Thoracic aorta (tissue), 2 donors: ENCODE measurements around the gene EIF6. TPM values are rescaled to one million over a fixed set of nuclear protein-coding genes. Genes with fewer than 3 reads are reported as not detected.
"Not testable (repeated sequence)": the region's sequence is repeated elsewhere in the genome, so short reads cannot be mapped to it uniquely, and the experiment has no call there.

Source experiments
- ATAC-seq: fragments of 150-250 bp; one replicate; pipeline ENCODE4 v1.8.0; 2017; ENCODE audit warnings: low read depth; ENCODE audit not compliant: insufficient number of reproducible peaks, low FRiP score
- DNase-seq: peaks from one replicate; pipeline ENCODE4 v3.0.0-alpha.2; 2020; ENCODE audit warnings: low spot score
- H3K27ac ChIP-seq, 2 donors: fragments of 200-600 bp; sonication (generic); 1 replicate in 1 of 2; 2 replicates in 1 of 2; pipeline ENCODE4 v1.5.1; 2016; ENCODE audit warnings: mild to moderate bottlenecking in 2 of 2, moderate library complexity in 2 of 2
- H3K27me3 ChIP-seq: fragments of 200-600 bp; sonication (generic); replicated peaks from 2 replicates; pipeline ENCODE4 v1.6.0; 2016; ENCODE audit warnings: mild to moderate bottlenecking; ENCODE audit not compliant: insufficient read depth
- H3K36me3 ChIP-seq: fragments of 200-600 bp; sonication (generic); one replicate; pipeline ENCODE4 v1.5.1; 2016
- H3K4me1 ChIP-seq, 2 donors: fragments of 200-600 bp; sonication (generic); 1 replicate in 1 of 2; 2 replicates in 1 of 2; pipeline versions ENCODE4 v1.5.1 to v1.6.0; 2016; ENCODE audit warnings: low read depth in 2 of 2, mild to moderate bottlenecking in 1 of 2; ENCODE audit not compliant: control insufficient read depth in 1 of 2
- H3K4me3 ChIP-seq: fragments of 200-600 bp; sonication (generic); 2 replicates; pipeline ENCODE4 v1.5.1; 2016; ENCODE audit warnings: mild to moderate bottlenecking
- H3K9me3 ChIP-seq: fragments of 200-600 bp; sonication (generic); 2 replicates; pipeline ENCODE4 v1.5.1; 2016
- total RNA-seq, 2 donors: library from RNA; depleted of rRNA; stranded (reverse); fragments of >200 nt; gene quantifications; one replicate each; pipeline versions ENCODE4 v1.1.0 to v1.2.3, GENCODE V29; 2016
- TF ChIP-seq, protein P1 (sequence below): fragments of 200-600 bp; sonication (generic); IDR thresholded peaks from one replicate; pipeline ENCODE4 v1.5.1; 2019; ENCODE audit warnings: antibody characterized with exemption

The EIF6 gene
- total RNA-seq, 2 donors from 2014 or later: 46.2 to 76.6 TPM

DNA sequence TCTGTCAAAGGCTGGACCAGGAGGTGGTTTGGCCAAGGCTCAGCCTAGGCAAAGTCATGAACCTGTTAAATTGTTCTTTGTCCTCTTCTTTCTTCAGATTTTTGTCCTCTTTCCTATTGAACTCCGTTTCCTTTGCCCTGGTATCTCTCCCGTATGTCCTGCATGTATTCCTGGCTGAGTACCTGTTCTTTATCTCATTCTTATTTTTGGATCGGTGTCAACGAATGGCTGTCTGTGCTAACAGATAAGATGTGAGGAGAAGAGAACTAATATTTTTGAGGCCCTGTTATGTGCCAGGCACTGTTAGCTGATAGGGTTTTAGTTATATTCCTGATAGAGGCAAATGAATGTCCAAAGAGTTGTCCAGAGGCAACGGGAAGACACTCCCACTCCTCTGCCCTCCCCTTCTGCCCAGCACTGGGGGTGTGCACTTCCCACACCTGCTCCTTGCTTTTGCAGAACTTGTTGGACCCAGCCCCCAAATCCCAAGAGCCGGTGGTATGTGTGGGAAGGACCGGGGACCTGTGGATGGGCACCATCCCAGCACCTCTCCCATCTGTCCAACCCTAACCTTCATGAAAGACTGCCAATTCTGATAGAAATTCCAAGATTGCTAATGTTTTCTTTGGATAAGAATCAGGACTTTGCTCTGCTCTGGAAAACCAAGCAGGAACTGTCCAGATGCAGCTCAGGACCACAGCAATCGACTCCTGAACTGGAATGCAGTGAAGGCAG lies 27.2 kb downstream of the EIF6 start:
- Histone ChIP-seq H3K4me3 (no peak overlapping the region), H3K9me3 (no peaks in the 10 kb centered on the region), H3K4me1 (peaks cover 14 to 34% of the 10 kb centered on the region in 2 donors), H3K27ac (no peak overlapping the region), H3K36me3 (no peaks in the 10 kb centered on the region), H3K27me3 (no peaks in the 10 kb centered on the region)
- ATAC-seq: no peak
- TF ChIP-seq, protein P1, sequence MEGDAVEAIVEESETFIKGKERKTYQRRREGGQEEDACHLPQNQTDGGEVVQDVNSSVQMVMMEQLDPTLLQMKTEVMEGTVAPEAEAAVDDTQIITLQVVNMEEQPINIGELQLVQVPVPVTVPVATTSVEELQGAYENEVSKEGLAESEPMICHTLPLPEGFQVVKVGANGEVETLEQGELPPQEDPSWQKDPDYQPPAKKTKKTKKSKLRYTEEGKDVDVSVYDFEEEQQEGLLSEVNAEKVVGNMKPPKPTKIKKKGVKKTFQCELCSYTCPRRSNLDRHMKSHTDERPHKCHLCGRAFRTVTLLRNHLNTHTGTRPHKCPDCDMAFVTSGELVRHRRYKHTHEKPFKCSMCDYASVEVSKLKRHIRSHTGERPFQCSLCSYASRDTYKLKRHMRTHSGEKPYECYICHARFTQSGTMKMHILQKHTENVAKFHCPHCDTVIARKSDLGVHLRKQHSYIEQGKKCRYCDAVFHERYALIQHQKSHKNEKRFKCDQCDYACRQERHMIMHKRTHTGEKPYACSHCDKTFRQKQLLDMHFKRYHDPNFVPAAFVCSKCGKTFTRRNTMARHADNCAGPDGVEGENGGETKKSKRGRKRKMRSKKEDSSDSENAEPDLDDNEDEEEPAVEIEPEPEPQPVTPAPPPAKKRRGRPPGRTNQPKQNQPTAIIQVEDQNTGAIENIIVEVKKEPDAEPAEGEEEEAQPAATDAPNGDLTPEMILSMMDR: no peak
- DNase-seq: no peak

DNA sequence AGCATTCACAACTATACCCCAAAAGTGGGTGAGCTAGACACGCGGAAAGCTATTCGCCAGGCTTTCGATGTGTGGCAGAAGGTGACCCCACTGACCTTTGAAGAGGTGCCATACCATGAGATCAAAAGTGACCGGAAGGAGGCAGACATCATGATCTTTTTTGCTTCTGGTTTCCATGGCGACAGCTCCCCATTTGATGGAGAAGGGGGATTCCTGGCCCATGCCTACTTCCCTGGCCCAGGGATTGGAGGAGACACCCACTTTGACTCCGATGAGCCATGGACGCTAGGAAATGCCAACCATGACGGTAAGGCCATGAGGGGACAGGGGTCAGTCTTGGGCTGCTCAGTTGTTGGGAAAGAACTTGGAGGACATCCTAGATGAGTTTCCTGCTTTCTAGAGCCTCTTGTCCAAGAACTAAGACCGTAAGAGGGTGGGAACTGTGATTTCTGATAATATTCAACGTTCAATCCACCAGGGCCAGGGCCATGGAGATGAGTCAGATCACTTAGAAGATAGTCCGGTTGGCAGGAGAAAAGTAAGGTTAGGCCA lies 30.0 kb downstream of the EIF6 start:
- no peak overlapping the region for H3K27ac ChIP-seq
- H3K4me1 ChIP-seq: peaks cover 4 to 16% of the 10 kb centered on the region in 2 donors
- H3K36me3 ChIP-seq: no peaks in the 10 kb centered on the region
- ATAC-seq (no peak), DNase-seq (no peak)
- TF ChIP-seq, protein P1: no peak
- H3K9me3 ChIP-seq: no peaks in the 10 kb centered on the region
- no peak overlapping the region for H3K4me3 ChIP-seq
- H3K27me3 ChIP-seq: no peaks in the 10 kb centered on the region

DNA sequence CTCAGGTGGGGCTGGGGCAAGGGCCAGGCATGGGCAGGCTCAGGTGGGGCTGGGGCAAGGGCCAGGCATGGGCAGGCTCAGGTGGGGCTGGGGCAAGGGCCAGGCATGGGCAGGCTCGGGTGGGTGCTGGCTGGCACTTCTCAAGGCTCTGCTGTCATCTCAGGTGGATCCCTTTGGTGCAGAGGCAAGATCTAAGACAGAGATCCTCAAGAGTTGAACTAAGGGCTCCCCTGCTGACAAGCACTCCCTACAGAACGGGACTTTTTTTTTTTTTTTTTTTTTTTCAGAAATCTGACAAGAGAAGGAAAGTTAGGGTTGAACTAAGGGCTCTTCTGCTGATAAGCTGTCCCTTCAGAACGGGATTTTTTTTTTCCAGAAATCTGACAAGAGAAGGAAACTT lies 31.6 kb downstream of the EIF6 start:
- no peak for DNase-seq
- TF ChIP-seq, protein P1: no peak
- no peak overlapping the region for H3K27ac ChIP-seq
- no peak overlapping the region for H3K4me3 ChIP-seq
- ATAC-seq: no peak
- peaks cover 4 to 12% of the 10 kb centered on the region in 2 donors for H3K4me1 ChIP-seq
- no peaks in the 10 kb centered on the region for H3K27me3 ChIP-seq
- H3K36me3 ChIP-seq: no peaks in the 10 kb centered on the region
- H3K9me3 ChIP-seq: no peaks in the 10 kb centered on the region

DNA sequence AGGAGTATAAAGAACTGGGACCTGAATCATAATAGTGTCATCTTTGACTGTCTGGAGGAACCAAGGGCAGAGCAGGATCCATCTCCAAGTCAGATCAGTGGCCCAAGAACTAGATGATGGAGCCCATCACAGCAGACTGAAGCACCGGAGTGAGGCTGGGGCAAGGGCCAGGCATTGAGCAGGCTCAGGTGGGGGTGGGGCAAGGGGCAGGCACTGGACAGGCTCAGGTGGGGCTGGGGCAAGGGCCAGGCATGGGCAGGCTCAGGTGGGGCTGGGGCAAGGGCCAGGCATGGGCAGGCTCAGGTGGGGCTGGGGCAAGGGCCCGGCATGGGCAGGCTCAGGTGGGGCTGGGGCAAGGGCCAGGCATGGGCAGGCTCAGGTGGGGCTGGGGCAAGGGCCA lies 32.0 kb downstream of the EIF6 start:
- ATAC-seq, H3K27me3 ChIP-seq, H3K9me3 ChIP-seq, H3K4me3 ChIP-seq, H3K27ac ChIP-seq, DNase-seq, H3K36me3 ChIP-seq, H3K4me1 ChIP-seq: not testable (repeated sequence)

DNA sequence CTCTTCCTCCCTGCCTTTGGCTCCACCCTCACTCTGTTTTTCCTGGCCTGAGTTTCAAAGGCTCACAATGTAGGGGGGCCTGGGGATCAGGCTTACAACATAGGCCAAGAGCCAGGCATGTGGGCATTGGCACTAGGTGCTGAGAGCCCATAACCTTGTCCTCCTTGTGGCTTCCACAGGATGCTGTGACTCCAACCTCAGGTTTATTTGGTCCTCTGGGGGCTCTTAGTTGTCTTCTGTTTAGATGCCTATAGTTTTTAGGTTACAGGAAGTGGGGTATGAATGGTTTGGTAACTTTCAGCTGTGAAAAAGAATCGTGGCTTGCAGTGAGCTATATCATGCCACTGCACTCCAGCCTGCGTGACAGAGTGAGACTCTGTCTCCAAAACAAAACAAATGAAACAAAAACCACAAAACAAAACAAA lies 32.5 kb downstream of the EIF6 start:
- TF ChIP-seq, protein P1: no peak
- DNase-seq (no peak), ATAC-seq (no peak)

More for the DNA sequence above, 32.5 kb downstream of the EIF6 start:
- no peaks in the 10 kb centered on the region for H3K9me3 ChIP-seq
- H3K4me1 ChIP-seq: peaks cover 0 to 2% of the 10 kb centered on the region in 2 donors
- no peak overlapping the region for H3K4me3 ChIP-seq
- H3K27me3 ChIP-seq: no peaks in the 10 kb centered on the region
- H3K27ac ChIP-seq: no peak overlapping the region
- H3K36me3 ChIP-seq: no peaks in the 10 kb centered on the region
